Measurements from ENCODE around the gene SLC33A1. TPM values are rescaled to one million over a fixed set of nuclear protein-coding genes. Genes with fewer than 3 reads are reported as not detected.

Gene SLC33A1
- total RNA-seq, 2 donors from 2014 or later, result 22.3 to 24.6 TPM

DNA sequence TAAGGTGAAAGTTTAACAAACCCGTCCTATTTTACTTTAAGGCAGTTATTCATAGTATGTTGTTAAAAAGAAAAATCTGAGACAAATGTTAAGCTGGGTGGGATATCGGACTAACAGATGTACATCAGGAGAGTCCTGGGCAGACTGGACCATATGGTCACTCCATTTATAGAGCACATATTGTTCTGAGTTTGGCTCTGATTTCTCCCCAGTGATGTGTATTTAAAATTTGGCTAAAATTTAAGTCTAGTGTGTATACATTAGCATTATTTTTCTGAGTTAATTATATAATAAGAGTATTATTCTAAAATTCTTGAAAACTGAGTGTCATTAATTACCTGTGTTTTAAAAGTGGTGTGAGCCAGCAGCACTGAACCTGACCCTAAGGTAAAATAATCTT, 22.3 kb upstream of the SLC33A1 start:
- Histone ChIP-seq H3K4me3 (no peak overlapping the region), H3K9me3 (no peaks in the 10 kb centered on the region), H3K27me3 (no peaks in the 10 kb centered on the region), H3K36me3 (no peaks in the 10 kb centered on the region), H3K27ac (no peak overlapping the region), H3K4me1 (peaks cover 0 to 33% of the 10 kb centered on the region in 2 donors)
- TF ChIP-seq, protein P1, sequence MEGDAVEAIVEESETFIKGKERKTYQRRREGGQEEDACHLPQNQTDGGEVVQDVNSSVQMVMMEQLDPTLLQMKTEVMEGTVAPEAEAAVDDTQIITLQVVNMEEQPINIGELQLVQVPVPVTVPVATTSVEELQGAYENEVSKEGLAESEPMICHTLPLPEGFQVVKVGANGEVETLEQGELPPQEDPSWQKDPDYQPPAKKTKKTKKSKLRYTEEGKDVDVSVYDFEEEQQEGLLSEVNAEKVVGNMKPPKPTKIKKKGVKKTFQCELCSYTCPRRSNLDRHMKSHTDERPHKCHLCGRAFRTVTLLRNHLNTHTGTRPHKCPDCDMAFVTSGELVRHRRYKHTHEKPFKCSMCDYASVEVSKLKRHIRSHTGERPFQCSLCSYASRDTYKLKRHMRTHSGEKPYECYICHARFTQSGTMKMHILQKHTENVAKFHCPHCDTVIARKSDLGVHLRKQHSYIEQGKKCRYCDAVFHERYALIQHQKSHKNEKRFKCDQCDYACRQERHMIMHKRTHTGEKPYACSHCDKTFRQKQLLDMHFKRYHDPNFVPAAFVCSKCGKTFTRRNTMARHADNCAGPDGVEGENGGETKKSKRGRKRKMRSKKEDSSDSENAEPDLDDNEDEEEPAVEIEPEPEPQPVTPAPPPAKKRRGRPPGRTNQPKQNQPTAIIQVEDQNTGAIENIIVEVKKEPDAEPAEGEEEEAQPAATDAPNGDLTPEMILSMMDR (IDR thresholded peaks at IDR 0.05), result no peak
- DNase-seq (ENCODE audit: low spot score), result no peak

DNA sequence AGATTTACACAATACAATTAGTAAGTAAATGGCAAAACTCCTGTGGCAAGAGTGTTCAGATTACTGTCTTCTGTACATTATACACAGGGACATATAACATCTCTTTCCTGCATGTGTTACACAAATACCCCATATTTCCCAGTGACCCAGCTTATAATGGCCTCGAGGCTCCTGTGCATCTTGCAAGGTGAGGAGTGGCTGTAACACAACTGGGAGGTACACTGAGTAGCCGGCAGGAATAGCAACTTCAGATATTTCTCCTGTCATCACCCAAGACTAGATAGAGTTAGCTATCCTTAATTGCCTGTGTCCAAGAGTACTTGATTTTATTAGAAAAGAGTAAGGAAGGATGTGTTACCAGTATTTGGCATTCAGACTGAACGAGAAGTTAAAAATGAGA, 21.8 kb upstream of the SLC33A1 start:
- TF ChIP-seq, protein P1 (IDR thresholded peaks at IDR 0.05), result no peak
- DNase-seq (ENCODE audit: low spot score), result no peak
- Histone ChIP-seq H3K4me3 (no peak overlapping the region), H3K27ac (no peak overlapping the region), H3K36me3 (no peaks in the 10 kb centered on the region), H3K4me1 (peaks cover 0 to 32% of the 10 kb centered on the region in 2 donors), H3K27me3 (no peaks in the 10 kb centered on the region), H3K9me3 (no peaks in the 10 kb centered on the region)

DNA sequence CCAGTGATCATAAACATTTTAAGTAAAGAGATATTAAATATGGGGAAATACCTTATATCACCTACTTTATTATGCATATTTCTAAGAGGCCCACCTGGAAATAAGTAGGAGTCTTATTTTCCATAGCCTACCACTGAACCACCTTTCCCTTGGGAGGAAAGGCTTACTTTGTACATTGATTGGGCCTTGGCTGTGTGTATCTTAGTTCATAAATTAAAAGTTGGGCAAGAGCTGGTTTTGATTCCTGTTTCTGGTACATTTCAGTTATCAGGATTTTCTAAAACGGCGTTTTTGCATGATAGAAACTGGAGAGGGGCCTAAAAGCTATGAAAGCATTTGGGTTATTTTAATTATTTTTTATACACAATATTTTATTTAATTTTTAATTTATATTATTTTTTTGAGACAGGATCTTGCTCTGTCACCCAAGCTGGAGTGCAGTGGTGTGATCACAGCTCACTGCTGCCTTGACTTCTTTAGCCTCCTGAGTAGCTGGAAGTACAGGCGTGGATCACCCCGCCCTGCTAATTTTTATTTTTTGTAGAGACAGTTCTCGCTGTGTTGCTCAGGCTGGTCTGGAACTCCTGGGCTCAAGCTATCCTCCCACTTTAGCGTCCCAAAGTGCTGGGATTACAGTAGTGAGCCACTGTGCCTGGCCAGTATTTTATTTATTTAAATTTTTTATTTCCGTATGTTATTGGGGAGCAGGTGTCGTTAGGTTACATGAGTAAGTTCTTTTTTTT, 18.8 kb upstream of the SLC33A1 start:
- TF ChIP-seq, protein P1 (IDR thresholded peaks at IDR 0.05), result no peak
- Histone ChIP-seq H3K4me1 (peaks cover 0 to 39% of the 10 kb centered on the region in 2 donors), H3K27me3 (no peaks in the 10 kb centered on the region), H3K36me3 (no peaks in the 10 kb centered on the region), H3K9me3 (no peaks in the 10 kb centered on the region), H3K27ac (no peak overlapping the region), H3K4me3 (no peak overlapping the region)
- no peak for DNase-seq (ENCODE audit: low spot score)

DNA sequence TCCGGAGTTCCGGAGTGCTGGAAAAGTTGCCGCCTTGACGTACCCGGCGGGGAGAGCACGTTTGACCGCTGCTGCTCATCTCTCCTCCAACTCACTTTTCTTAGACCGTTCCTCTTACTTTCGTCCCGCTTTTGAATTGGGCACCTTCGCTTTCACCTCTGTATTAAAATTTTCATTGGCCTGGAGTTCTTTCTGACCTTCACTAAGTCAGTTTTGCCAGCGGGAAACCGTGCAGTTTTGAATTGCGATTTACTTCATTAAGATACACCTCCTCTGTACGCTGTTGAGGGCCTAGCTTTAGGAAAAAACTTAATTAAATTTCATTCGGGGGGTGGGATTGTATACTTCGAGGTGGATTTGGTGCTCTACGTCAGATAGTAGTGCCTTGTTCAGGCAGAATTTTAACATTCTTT, 17.5 kb upstream of the SLC33A1 start:
- peaks cover 0 to 38% of the 10 kb centered on the region in 2 donors for H3K4me1 ChIP-seq
- no peaks in the 10 kb centered on the region for H3K9me3 ChIP-seq
- H3K4me3 ChIP-seq, result peak overlapping the region; percentile 97 to 98
- DNase-seq (ENCODE audit: low spot score), result no peak
- H3K36me3 ChIP-seq, result no peaks in the 10 kb centered on the region
- TF ChIP-seq, protein P1 (IDR thresholded peaks at IDR 0.05), result no peak
- H3K27ac ChIP-seq, result peak overlapping the region; percentile 92 to 97
- no peaks in the 10 kb centered on the region for H3K27me3 ChIP-seq

DNA sequence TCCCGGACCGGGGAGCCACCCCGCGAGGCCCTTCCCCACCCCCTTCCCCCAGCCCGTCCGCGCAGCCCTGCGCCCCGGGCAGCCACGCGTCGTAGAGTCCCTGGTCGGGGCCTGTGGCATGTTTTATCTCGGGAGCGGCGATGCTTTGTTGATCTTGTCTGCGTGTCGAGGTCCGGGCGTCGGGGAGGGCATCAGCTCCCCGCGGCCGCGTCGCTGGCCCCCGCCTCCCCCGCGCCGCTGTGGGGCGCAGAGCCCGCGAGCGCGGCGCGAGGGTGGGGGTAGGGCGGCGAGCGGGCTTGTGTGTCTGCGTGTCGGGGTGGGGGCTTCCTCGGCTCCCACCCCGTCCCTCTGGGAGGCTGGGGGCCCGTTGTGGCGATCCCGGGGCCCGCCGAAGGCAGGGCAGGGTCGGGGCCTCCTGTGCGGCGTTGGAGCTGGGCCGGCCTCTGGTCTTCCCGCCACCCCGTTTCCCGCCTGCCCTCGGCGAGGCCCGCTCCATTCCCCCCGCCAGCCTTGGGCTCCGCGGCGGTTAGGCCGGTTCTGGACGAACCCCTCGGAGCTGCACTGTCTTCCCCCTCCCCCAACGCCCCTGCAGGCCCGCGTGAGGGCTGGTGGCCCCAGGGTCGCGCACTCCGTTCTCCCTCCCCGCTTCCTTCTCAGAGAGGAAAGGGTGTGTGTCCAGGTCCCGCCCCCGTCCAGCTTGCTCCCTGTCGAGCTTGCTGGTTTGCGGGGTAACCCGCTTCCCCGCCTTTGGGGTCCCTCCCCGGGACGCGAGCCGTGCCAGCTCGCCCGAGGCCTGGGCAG, 16.9 kb upstream of the SLC33A1 start:
- H3K27me3 ChIP-seq, result no peaks in the 10 kb centered on the region
- H3K36me3 ChIP-seq, result no peaks in the 10 kb centered on the region
- peak overlapping the region; percentile 92 to 97 for H3K27ac ChIP-seq
- no peaks in the 10 kb centered on the region for H3K9me3 ChIP-seq
- H3K4me1 ChIP-seq, result peaks cover 0 to 32% of the 10 kb centered on the region in 2 donors
- H3K4me3 ChIP-seq, result peak overlapping the region; percentile 97 to 98
- TF ChIP-seq, protein P1 (IDR thresholded peaks at IDR 0.05), result no peak
- peak; percentile 67 for DNase-seq (ENCODE audit: low spot score)
